Keratinocyte (primary cell): Measurements from ENCODE around the gene PDE8A. TPM values are rescaled to one million over a fixed set of nuclear protein-coding genes. Genes with fewer than 3 reads are reported as not detected.

ENCODE experiments used
- DNase-seq: peaks from one replicate; pipeline ENCODE4 v3.0.0-alpha.2; 2011; ENCODE audit warnings: low read depth, missing footprints, low spot score
- FAIRE-seq: peaks from 2 replicates; lab custom pipeline; 2011; peaks lifted over from hg19 to GRCh38; lab: Jason Lieb, UNC
- H2AFZ ChIP-seq: 2 replicates; pipeline ENCODE4 v1.6.0; 2012; ENCODE audit warnings: low read length, control low read depth, inconsistent platforms; ENCODE audit not compliant: control insufficient read depth
- H3K27ac ChIP-seq: 2 replicates; pipeline ENCODE4 v1.5.1; 2011; ENCODE audit warnings: low read length; ENCODE audit not compliant: control insufficient read depth, insufficient read depth
- H3K27me3 ChIP-seq: 3 replicates; pipeline ENCODE4 v1.6.0; 2011; ENCODE audit warnings: low read length; ENCODE audit not compliant: control insufficient read depth, insufficient read depth; ENCODE audit errors: extremely low read depth
- H3K36me3 ChIP-seq, 2 experiments: 2 replicates in 1 of 2; 3 replicates in 1 of 2; pipeline ENCODE4 v1.5.1; 2011; ENCODE audit warnings: low read length in 2 of 2, mild to moderate bottlenecking in 1 of 2; ENCODE audit not compliant: control insufficient read depth in 2 of 2, insufficient read depth in 2 of 2; ENCODE audit errors: extremely low read depth in 1 of 2
- H3K4me1 ChIP-seq: 3 replicates; pipeline ENCODE4 v1.5.1; 2011; ENCODE audit warnings: low read length; ENCODE audit not compliant: control insufficient read depth, insufficient read depth; ENCODE audit errors: extremely low read depth
- H3K4me2 ChIP-seq: 3 replicates; pipeline ENCODE4 v1.6.0; 2011; ENCODE audit warnings: low read depth, low read length; ENCODE audit not compliant: control insufficient read depth, insufficient read depth; ENCODE audit errors: extremely low read depth
- H3K4me3 ChIP-seq, 3 experiments: fragments of 200-600 bp in 1 of 3; sonication (generic) in 1 of 3; 2 replicates in 2 of 3; 3 replicates in 1 of 3; pipeline ENCODE4 v1.5.1; 2011 to 2016; ENCODE audit warnings: low read length in 3 of 3, mild to moderate bottlenecking in 3 of 3, control low read depth in 2 of 3, inconsistent platforms in 1 of 3, low read depth in 1 of 3, mixed read lengths in 1 of 3, mixed run types in 1 of 3, moderate library complexity in 1 of 3; ENCODE audit not compliant: control insufficient read depth in 2 of 3, insufficient read depth in 2 of 3; ENCODE audit errors: extremely low read depth in 1 of 3
- H3K79me2 ChIP-seq: 2 replicates; pipeline ENCODE4 v1.6.0; 2012; ENCODE audit warnings: low read length; ENCODE audit not compliant: control insufficient read depth, insufficient read depth
- H3K9ac ChIP-seq: 3 replicates; pipeline ENCODE4 v1.6.0; 2011; ENCODE audit warnings: low read length; ENCODE audit not compliant: control insufficient read depth, insufficient read depth; ENCODE audit errors: extremely low read depth
- H3K9me1 ChIP-seq: 3 replicates; pipeline ENCODE4 v1.6.0; 2011; ENCODE audit warnings: low read length; ENCODE audit not compliant: control insufficient read depth, insufficient read depth; ENCODE audit errors: extremely low read depth
- H3K9me3 ChIP-seq: 2 replicates; pipeline ENCODE4 v1.5.1; 2012; ENCODE audit warnings: low read depth, low read length; ENCODE audit not compliant: control insufficient read depth
- H4K20me1 ChIP-seq: 3 replicates; pipeline ENCODE4 v1.6.0; 2011; ENCODE audit warnings: low read length; ENCODE audit not compliant: control insufficient read depth, insufficient read depth; ENCODE audit errors: extremely low read depth
- CTCF ChIP-seq, 3 experiments: IDR thresholded peaks in 1 of 3; conservative IDR thresholded peaks in 1 of 3; optimal IDR thresholded peaks in 1 of 3; 2 replicates in 2 of 3; 3 replicates in 1 of 3; pipeline versions ENCODE3 to v1.5.1; 2011; ENCODE audit warnings: low read length in 3 of 3, mild to moderate bottlenecking in 3 of 3, moderate library complexity in 2 of 3, control low read depth in 1 of 3, inconsistent platforms in 1 of 3; ENCODE audit not compliant: insufficient read depth in 2 of 3; ENCODE audit errors: extremely low read depth in 1 of 3
- EZH2 ChIP-seq: IDR thresholded peaks from one replicate; pipeline ENCODE4 v1.6.1; 2012; ENCODE audit warnings: inconsistent platforms, mild to moderate bottlenecking, low read length, moderate library complexity
- dilution Hi-C: fragments of 300-500 bp; cut with MboI; formaldehyde crosslinking; loops from one replicate; pipeline ENCODE4 v1.7.0; 2020; ENCODE audit warnings: low sequenced_read_pairs; ENCODE audit not compliant: extremely low pct_ligation_motif_present
- polyA plus RNA-seq, 5 experiments: library from polyadenylated mRNA; depleted of rRNA in 3 of 5; stranded (reverse) in 3 of 5; stranded (forward) in 1 of 5; unstranded in 1 of 5; fragments of >200 nt; gene quantifications; 1 replicate in 1 of 5; 2 replicates in 3 of 5; 3 replicates in 1 of 5; pipeline versions ENCODE4 v1.2.1 to v1.2.3, GENCODE V29; 2011 to 2012; ENCODE audit warnings: missing spikeins in 2 of 5, low read depth in 1 of 5, low replicate concordance in 1 of 5

PDE8A gene
- polyA plus RNA-seq, 1 donor (not counting 4 experiments of a cell fraction or from before 2014, with no cell fraction given): 24.1 TPM

GRCh38 chr15:84949043-84949442, 32.6 kb upstream of the PDE8A start:
- H3K9me3 ChIP-seq: no peaks in the 10 kb centered on the region
- H3K79me2 ChIP-seq: no peaks in the 10 kb centered on the region
- no peak overlapping the region for H3K9ac ChIP-seq
- no peak for TF ChIP-seq CTCF (optimal IDR thresholded peaks at IDR 0.05 in 1 of 3, IDR thresholded peaks at IDR 0.05 in 1 of 3, conservative IDR thresholded peaks at IDR 0.05 in 1 of 3; ENCODE audit: extremely low read depth in 1 of 3, insufficient read depth in 2 of 3, low read length in 3 of 3)
- no peak for TF ChIP-seq EZH2
- H3K36me3 ChIP-seq: no peaks in the 10 kb centered on the region
- no peaks in the 10 kb centered on the region for H4K20me1 ChIP-seq
- H2AFZ ChIP-seq: no peak overlapping the region
- H3K4me3 ChIP-seq: no peak overlapping the region
- no peak overlapping the region for H3K4me2 ChIP-seq
- FAIRE-seq: no peak
- H3K4me1 ChIP-seq: peaks cover 8% of the 10 kb centered on the region
- H3K27me3 ChIP-seq: no peaks in the 10 kb centered on the region
- dilution Hi-C loops: no loop called here
- H3K27ac ChIP-seq: no peak overlapping the region
- no peaks in the 10 kb centered on the region for H3K9me1 ChIP-seq
- no peak for DNase-seq

- dilution Hi-C loops: no loop called here
- Histone ChIP-seq H3K27ac (no peak overlapping the region), H3K4me1 (peaks cover 8% of the 10 kb centered on the region)
Measured at GRCh38 chr15:84949845-84950569, 31.6 kb upstream of the PDE8A start.

More at GRCh38 chr15:84949845-84950569, 31.6 kb upstream of the PDE8A start:
- Histone ChIP-seq H3K4me2 (no peak overlapping the region), H3K36me3 (no peaks in the 10 kb centered on the region), H3K9me3 (no peaks in the 10 kb centered on the region), H3K79me2 (no peaks in the 10 kb centered on the region), H2AFZ (no peak overlapping the region), H3K9ac (no peak overlapping the region), H3K27me3 (no peaks in the 10 kb centered on the region), H3K4me3 (no peak overlapping the region), H4K20me1 (no peaks in the 10 kb centered on the region), H3K9me1 (no peaks in the 10 kb centered on the region)
- TF ChIP-seq CTCF (optimal IDR thresholded peaks at IDR 0.05 in 1 of 3, IDR thresholded peaks at IDR 0.05 in 1 of 3, conservative IDR thresholded peaks at IDR 0.05 in 1 of 3; ENCODE audit: extremely low read depth in 1 of 3, insufficient read depth in 2 of 3, low read length in 3 of 3) (no peak), EZH2 (no peak)
- no peak for DNase-seq
- FAIRE-seq: no peak
